Measurements from ENCODE around the gene CASTOR1.

Gene CASTOR1

GRCh38 chr22:30249049-30250038 lies 40.0 kb downstream of the CASTOR1 start:
- TF ChIP-seq GATA3 (IDR thresholded peaks at IDR 0.05; ENCODE audit: low read depth, low read length): no peak
- no peak for TF ChIP-seq GATA2 (IDR thresholded peaks at IDR 0.05; ENCODE audit: low read depth, low read length)

GRCh38 chr22:30248484-30248883 lies 40.8 kb downstream of the CASTOR1 start:
- TF ChIP-seq GATA2 (IDR thresholded peaks at IDR 0.05; ENCODE audit: low read depth, low read length) (no peak), GATA3 (IDR thresholded peaks at IDR 0.05; ENCODE audit: low read depth, low read length) (no peak)

- no peak for TF ChIP-seq GATA3 (IDR thresholded peaks at IDR 0.05; ENCODE audit: low read depth, low read length)
Measured at GRCh38 chr22:30247974-30248373, 41.3 kb downstream of the CASTOR1 start.

GRCh38 chr22:30247561-30247960 lies 41.7 kb downstream of the CASTOR1 start:
- TF ChIP-seq GATA2 (IDR thresholded peaks at IDR 0.05; ENCODE audit: low read depth, low read length) (no peak), GATA3 (IDR thresholded peaks at IDR 0.05; ENCODE audit: low read depth, low read length) (no peak)

GRCh38 chr22:30246814-30247376 lies 42.4 kb downstream of the CASTOR1 start:
- TF ChIP-seq GATA2 (IDR thresholded peaks at IDR 0.05; ENCODE audit: low read depth, low read length) (no peak), GATA3 (IDR thresholded peaks at IDR 0.05; ENCODE audit: low read depth, low read length) (no peak)

GRCh38 chr22:30245985-30246813 lies 43.1 kb downstream of the CASTOR1 start, which contains the start of gene LIF:
TSS of gene LIF (minus strand) at chr22:30246759. CDS start at chr22:30246695, 64 bp downstream.
- TF ChIP-seq GATA2 (IDR thresholded peaks at IDR 0.05; ENCODE audit: low read depth, low read length) (no peak), GATA3 (IDR thresholded peaks at IDR 0.05; ENCODE audit: low read depth, low read length) (no peak)

- TF ChIP-seq GATA3 (IDR thresholded peaks at IDR 0.05; ENCODE audit: low read depth, low read length) (no peak), GATA2 (IDR thresholded peaks at IDR 0.05; ENCODE audit: low read depth, low read length) (no peak)
Measured at GRCh38 chr22:30245181-30245984, 43.9 kb downstream of the CASTOR1 start.

GRCh38 chr22:30244641-30245040 lies 44.7 kb downstream of the CASTOR1 start:
- no peak for TF ChIP-seq GATA2 (IDR thresholded peaks at IDR 0.05; ENCODE audit: low read depth, low read length)
- no peak for TF ChIP-seq GATA3 (IDR thresholded peaks at IDR 0.05; ENCODE audit: low read depth, low read length)

GRCh38 chr22:30244066-30244465 lies 45.2 kb downstream of the CASTOR1 start:
- TF ChIP-seq GATA2 (IDR thresholded peaks at IDR 0.05; ENCODE audit: low read depth, low read length) (no peak), GATA3 (IDR thresholded peaks at IDR 0.05; ENCODE audit: low read depth, low read length) (no peak)

GRCh38 chr22:30243661-30244060 lies 45.6 kb downstream of the CASTOR1 start:
- TF ChIP-seq GATA3 (IDR thresholded peaks at IDR 0.05; ENCODE audit: low read depth, low read length) (no peak), GATA2 (IDR thresholded peaks at IDR 0.05; ENCODE audit: low read depth, low read length) (no peak)

GRCh38 chr22:30241576-30242371 lies 47.5 kb downstream of the CASTOR1 start:
- TF ChIP-seq GATA2 (IDR thresholded peaks at IDR 0.05; ENCODE audit: low read depth, low read length) (no peak), GATA3 (IDR thresholded peaks at IDR 0.05; ENCODE audit: low read depth, low read length) (no peak)

- TF ChIP-seq GATA2 (IDR thresholded peaks at IDR 0.05; ENCODE audit: low read depth, low read length): no peak
- no peak for TF ChIP-seq GATA3 (IDR thresholded peaks at IDR 0.05; ENCODE audit: low read depth, low read length)
Measured at GRCh38 chr22:30240541-30241417, 48.5 kb downstream of the CASTOR1 start.
